IMR-90 (cell line): ENCODE results near the gene GTPBP6. TPM values are rescaled to one million over a fixed set of nuclear protein-coding genes. Genes with fewer than 3 reads are reported as not detected.

ENCODE experiments used
- ATAC-seq: fragments of 200-7000 bp; cut with Tn5 transposase; 2 replicates; pipeline ENCODE4 v1.9.1; 2020; ENCODE audit warnings: low read depth, mild to moderate bottlenecking, moderate library complexity
- BruUV-seq: library from RNA; stranded (reverse); fragments of 400-500 nt; replicated peaks from 2 replicates; lab custom pipeline; 2021; lab: Mats Ljungman, UMichigan
- CTCF ChIA-PET: fragments of 300-600 bp; formaldehyde crosslinking; extraction: SDS; loops from one replicate; lab custom pipeline; 2021; ENCODE audit warnings: antibody characterized with exemption; lab: Yijun Ruan, JAX
- POLR2A ChIA-PET: fragments of 300-600 bp; sonication (Branson Sonifier 250); formaldehyde crosslinking; loops from one replicate; lab custom pipeline; 2022; ENCODE audit warnings: antibody characterized with exemption; ENCODE audit not compliant: unreplicated experiment; lab: Charles Lee
- DNase-seq: peaks from one replicate; pipeline ENCODE4 v3.0.0; 2013
- H2AFZ ChIP-seq: replicated peaks from 2 replicates; pipeline ENCODE3; 2013; ENCODE audit warnings: low read length, mild to moderate bottlenecking; ENCODE audit not compliant: poor library complexity
- H2AK5ac ChIP-seq: 2 replicates; pipeline ENCODE4 v1.6.1; 2013; ENCODE audit warnings: low read depth, low read length, inconsistent platforms
- H2AK9ac ChIP-seq: replicated peaks from 2 replicates; pipeline ENCODE3; 2013; ENCODE audit warnings: mild to moderate bottlenecking, low read depth, low read length, moderate library complexity; ENCODE audit not compliant: poor library complexity
- H2BK120ac ChIP-seq: 2 replicates; pipeline ENCODE4 v1.6.1; 2013; ENCODE audit warnings: low read depth, low read length, inconsistent platforms
- H2BK15ac ChIP-seq: 3 replicates; pipeline ENCODE4 v1.6.1; 2013; ENCODE audit warnings: low read depth, low read length, inconsistent platforms
- H2BK20ac ChIP-seq: 2 replicates; pipeline ENCODE4 v1.6.1; 2013; ENCODE audit warnings: low read depth, mild to moderate bottlenecking, inconsistent platforms, low read length, moderate library complexity
- H2BK5ac ChIP-seq: 2 replicates; pipeline ENCODE4 v1.6.1; 2013; ENCODE audit warnings: mild to moderate bottlenecking, low read depth, low read length, inconsistent platforms; ENCODE audit not compliant: poor library complexity, severe bottlenecking
- H3K14ac ChIP-seq: replicated peaks from 2 replicates; pipeline ENCODE4 v1.6.1; 2013; ENCODE audit warnings: low read depth, low read length, inconsistent platforms
- H3K18ac ChIP-seq: 2 replicates; pipeline ENCODE4 v1.6.1; 2013; ENCODE audit warnings: low read depth, low read length, control low read depth
- H3K23ac ChIP-seq: 2 replicates; pipeline ENCODE4 v1.6.1; 2013; ENCODE audit warnings: low read depth, low read length, inconsistent platforms
- H3K27ac ChIP-seq: 2 replicates; pipeline ENCODE4 v1.5.1; 2013; ENCODE audit warnings: mild to moderate bottlenecking, control low read depth, low read length; ENCODE audit not compliant: insufficient read depth
- H3K27me3 ChIP-seq: 2 replicates; pipeline ENCODE4 v1.6.1; 2013; ENCODE audit warnings: low read length; ENCODE audit not compliant: control insufficient read depth, insufficient read depth
- H3K36me3 ChIP-seq: 2 replicates; pipeline ENCODE4 v1.6.1; 2013; ENCODE audit warnings: low read length, mixed read lengths; ENCODE audit not compliant: control insufficient read depth, insufficient read depth
- H3K4ac ChIP-seq: 2 replicates; pipeline ENCODE4 v1.6.1; 2013; ENCODE audit warnings: low read depth, low read length, inconsistent platforms
- H3K4me1 ChIP-seq: 2 replicates; pipeline ENCODE4 v1.6.1; 2013; ENCODE audit warnings: low read length, mixed read lengths; ENCODE audit not compliant: control insufficient read depth, insufficient read depth
- H3K4me2 ChIP-seq: 2 replicates; pipeline ENCODE4 v1.6.1; 2013; ENCODE audit warnings: low read depth, mild to moderate bottlenecking, control low read depth, low read length, moderate library complexity
- H3K4me3 ChIP-seq: 2 replicates; pipeline ENCODE4 v1.5.1; 2013; ENCODE audit warnings: low read depth, mild to moderate bottlenecking, control low read depth, low read length, moderate library complexity; ENCODE audit not compliant: insufficient read depth
- H3K56ac ChIP-seq: 2 replicates; pipeline ENCODE4 v1.6.1; 2013; ENCODE audit warnings: low read length, inconsistent platforms; ENCODE audit not compliant: insufficient read depth; ENCODE audit errors: extremely low read depth
- H3K79me1 ChIP-seq, 2 experiments: 2 replicates each; pipeline ENCODE4 v1.6.1; 2013; ENCODE audit warnings: low read length in 2 of 2, inconsistent platforms in 1 of 2, low read depth in 1 of 2
- H3K9ac ChIP-seq: 2 replicates; pipeline ENCODE4 v1.6.1; 2013; ENCODE audit warnings: low read depth, low read length, control low read depth
- H3K9me1 ChIP-seq: 2 replicates; pipeline ENCODE4 v1.6.1; 2013; ENCODE audit warnings: low read length, inconsistent platforms; ENCODE audit not compliant: insufficient read depth
- H3K9me3 ChIP-seq: 2 replicates; pipeline ENCODE4 v1.6.1; 2013; ENCODE audit warnings: low read length; ENCODE audit not compliant: control insufficient read depth, insufficient read depth
- H4K20me1 ChIP-seq: 2 replicates; pipeline ENCODE4 v1.6.1; 2013; ENCODE audit warnings: low read length, inconsistent platforms; ENCODE audit not compliant: insufficient read depth
- H4K5ac ChIP-seq: 2 replicates; pipeline ENCODE4 v1.6.1; 2013; ENCODE audit warnings: mild to moderate bottlenecking, low read depth, low read length, control low read depth
- H4K8ac ChIP-seq, 2 experiments: 2 replicates each; pipeline ENCODE4 v1.6.1; 2013; ENCODE audit warnings: low read depth in 2 of 2, low read length in 2 of 2, control low read depth in 1 of 2, inconsistent platforms in 1 of 2
- H4K91ac ChIP-seq: 2 replicates; pipeline ENCODE4 v1.6.1; 2013; ENCODE audit warnings: low read depth, low read length, inconsistent platforms; ENCODE audit not compliant: insufficient read depth
- BHLHE40 ChIP-seq: fragments of 150-350 bp; IDR thresholded peaks from 2 replicates; pipeline ENCODE4 v1.6.1; 2016; ENCODE audit warnings: mild to moderate bottlenecking, low read depth, low read length
- CEBPB ChIP-seq: IDR thresholded peaks from 2 replicates; pipeline ENCODE4 v1.6.1; 2012; ENCODE audit warnings: low read depth, low read length, improper control_type of control experiment
- CHD1 ChIP-seq: IDR thresholded peaks from 2 replicates; pipeline ENCODE4 v1.6.1; 2012; ENCODE audit warnings: low read depth, low read length, improper control_type of control experiment
- CTCF ChIP-seq: conservative IDR thresholded peaks from 2 replicates; pipeline ENCODE4 v1.5.1; 2012; ENCODE audit warnings: mild to moderate bottlenecking, low read depth, low read length, improper control_type of control experiment
- ELK1 ChIP-seq: fragments of 150-350 bp; IDR thresholded peaks from 2 replicates; pipeline ENCODE4 v1.6.1; 2016; ENCODE audit warnings: low read depth, mild to moderate bottlenecking, low read length, moderate library complexity, borderline replicate concordance
- FOS ChIP-seq: fragments of 150-350 bp; IDR thresholded peaks from 2 replicates; pipeline ENCODE4 v1.6.1; 2016; ENCODE audit warnings: low read depth, low read length
- MAFK ChIP-seq: IDR thresholded peaks from 2 replicates; pipeline ENCODE4 v1.6.1; 2012; ENCODE audit warnings: low read depth, low read length, improper control_type of control experiment
- MAZ ChIP-seq: IDR thresholded peaks from 2 replicates; pipeline ENCODE4 v1.6.1; 2012; ENCODE audit warnings: low read depth, mild to moderate bottlenecking, low read length, improper control_type of control experiment, moderate library complexity, borderline replicate concordance
- MXI1 ChIP-seq: IDR thresholded peaks from 2 replicates; pipeline ENCODE4 v1.6.1; 2012; ENCODE audit warnings: low read depth, mild to moderate bottlenecking, low read length, moderate library complexity, borderline replicate concordance
- NFE2L2 ChIP-seq: fragments of 150-350 bp; IDR thresholded peaks from 2 replicates; pipeline ENCODE4 v1.6.1; 2016; ENCODE audit warnings: low read depth, mild to moderate bottlenecking, low read length
- POLR2A ChIP-seq: IDR thresholded peaks from 2 replicates; pipeline ENCODE4 v1.6.1; 2012; ENCODE audit warnings: mild to moderate bottlenecking, low read depth, low read length
- RAD21 ChIP-seq: IDR thresholded peaks from 2 replicates; pipeline ENCODE4 v1.6.1; 2012; ENCODE audit warnings: low read length, improper control_type of control experiment
- RCOR1 ChIP-seq: IDR thresholded peaks from 2 replicates; pipeline ENCODE4 v1.6.1; 2012; ENCODE audit warnings: mild to moderate bottlenecking, low read length, improper control_type of control experiment; ENCODE audit not compliant: insufficient replicate concordance
- RFX5 ChIP-seq: IDR thresholded peaks from 2 replicates; pipeline ENCODE4 v1.8.0; 2012; ENCODE audit warnings: low read depth, mild to moderate bottlenecking, low read length, moderate library complexity
- SMC3 ChIP-seq: fragments of 150-350 bp; IDR thresholded peaks from 2 replicates; pipeline ENCODE4 v1.6.1; 2016; ENCODE audit warnings: low read depth, mild to moderate bottlenecking, antibody characterized with exemption, low read length, moderate library complexity
- USF2 ChIP-seq: fragments of 150-350 bp; IDR thresholded peaks from 2 replicates; pipeline ENCODE4 v1.6.1; 2017; ENCODE audit warnings: mild to moderate bottlenecking, antibody characterized with exemption, low read length, low read depth
- WGBS, 2 experiments: methylation state at CpG; one replicate each; pipeline versions ENCODE4 v1.1.5 to v1.1.7; 2013; ENCODE audit warnings: missing lambda C conversion rate in 2 of 2; ENCODE audit not compliant: insufficient read length in 1 of 2; ENCODE audit errors: extremely low coverage in 2 of 2; 5-methylcytosine and 5-hydroxymethylcytosine counted together
- dilution Hi-C: fragments of 300-500 bp; cut with HindIII; formaldehyde crosslinking; loops from one replicate; pipeline ENCODE4 v1.14.3; 2018; ENCODE audit warnings: low sequenced_read_pairs; ENCODE audit not compliant: unreplicated experiment
- in situ Hi-C: fragments of 300-500 bp; cut with MboI; formaldehyde crosslinking; loops from 3 replicates; pipeline ENCODE4 v1.14.3; 2019; ENCODE audit warnings: low sequenced_read_pairs, inconsistent platforms, mixed read lengths
- intact Hi-C: fragments of 100-400 bp; cut with micrococcal nuclease; formaldehyde crosslinking; loops from 2 replicates; pipeline ENCODE4 v1.10.0; 2022
- polyA plus RNA-seq, 3 experiments: library from polyadenylated mRNA; depleted of rRNA; stranded (reverse); fragments of >200 nt; gene quantifications; 2 replicates each; pipeline ENCODE4 v1.2.3, GENCODE V29; 2012; ENCODE audit warnings: low replicate concordance in 1 of 3
- total RNA-seq: library from RNA; depleted of rRNA; stranded (reverse); fragments of >200 nt; gene quantifications from 2 replicates; pipeline ENCODE4 v1.2.3, GENCODE V29; 2012

Gene GTPBP6
- total and polyA plus RNA-seq, 2 of the 4 experiments (the other 2 are of a cell fraction): 24.0 to 31.6 TPM

- in situ Hi-C loops: no loop called here
- POLR2A ChIA-PET: no interaction called here
- H3K36me3 ChIP-seq: peaks cover 49% of the 10 kb centered on the region
Observed at GRCh38 chrX:290476-291166, 28.0 kb downstream of the GTPBP6 start.

More at GRCh38 chrX:290476-291166, 28.0 kb downstream of the GTPBP6 start:
- H3K9me3 ChIP-seq: 0 out of 2 replicates have a peak, but pooled peaks cover 3% of the 10 kb centered on the region
- no peak overlapping the region for H3K9ac ChIP-seq
- no peak overlapping the region for H3K4ac ChIP-seq
- H3K79me1 ChIP-seq: peaks cover 4 to 11% of the 10 kb centered on the region in 2 experiments
- no peak overlapping the region for H3K4me2 ChIP-seq
- H2AFZ ChIP-seq: no peak overlapping the region
- H4K5ac ChIP-seq: no peak overlapping the region
- dilution Hi-C loops (no loop called here), intact Hi-C loops (no loop called here)
- H2BK15ac ChIP-seq: no peak overlapping the region
- H3K27me3 ChIP-seq: no peaks in the 10 kb centered on the region
- ATAC-seq: no peak
- no peak overlapping the region for H2BK5ac ChIP-seq
- H3K9me1 ChIP-seq: peaks cover under 1% of the 10 kb centered on the region; the same call in 1 of the 2 replicates
- H4K91ac ChIP-seq: no peak overlapping the region
- no peak for DNase-seq
- H3K56ac ChIP-seq: no peak overlapping the region
- H3K4me1 ChIP-seq: no peaks in the 10 kb centered on the region
- H2BK120ac ChIP-seq: no peak overlapping the region
- H3K18ac ChIP-seq: no peak overlapping the region
- H3K27ac ChIP-seq: no peak overlapping the region
- H4K20me1 ChIP-seq: no peaks in the 10 kb centered on the region
- no peak for TF ChIP-seq NFE2L2
- TF ChIP-seq ELK1: no peak
- TF ChIP-seq MAFK: no peak
- no peak for TF ChIP-seq USF2
- TF ChIP-seq POLR2A: no peak
- no peak for TF ChIP-seq MXI1
- no peak for TF ChIP-seq CHD1
- no peak for TF ChIP-seq FOS
- no peak for TF ChIP-seq CTCF
- TF ChIP-seq SMC3: no peak
- TF ChIP-seq CEBPB: no peak
- TF ChIP-seq BHLHE40: no peak
- no peak for TF ChIP-seq RFX5
- TF ChIP-seq RCOR1: no peak
- no peak for TF ChIP-seq RAD21
- TF ChIP-seq MAZ: no peak
- 88% methylated on average over 13 of the region's 42 CpGs; no CpG with 5 or more reads in 1 of the 2 experiments for WGBS, 2 experiments
- H2BK20ac ChIP-seq: no peak overlapping the region
- H3K14ac ChIP-seq: no peak overlapping the region
- H2AK5ac ChIP-seq: no peak overlapping the region
- H3K23ac ChIP-seq: no peak overlapping the region
- no peak overlapping the region for H2AK9ac ChIP-seq
- H4K8ac ChIP-seq: no peak overlapping the region
- BruUV-seq: no TSS peak
- CTCF ChIA-PET: no interaction called here
- H3K4me3 ChIP-seq: no peak overlapping the region
